Neuronal stem cell (in vitro differentiated cells): ENCODE results near the gene NKD2.

Source experiments
- DNase-seq: peaks from one replicate; pipeline ENCODE4 v3.0.0-alpha.2; 2013; ENCODE audit warnings: low spot score
- H2AFZ ChIP-seq: one replicate; pipeline ENCODE4 v1.6.1; 2013; ENCODE audit warnings: mild to moderate bottlenecking, low read length, inconsistent platforms
- H2AK5ac ChIP-seq: 2 replicates; pipeline ENCODE4 v1.6.1; 2013; ENCODE audit warnings: low read depth, mild to moderate bottlenecking, inconsistent platforms, low read length, moderate library complexity, mixed read lengths
- H2BK120ac ChIP-seq: 2 replicates; pipeline ENCODE4 v1.6.1; 2013; ENCODE audit warnings: low read depth, mild to moderate bottlenecking, inconsistent platforms, low read length, moderate library complexity, mixed read lengths
- H2BK12ac ChIP-seq: one replicate; pipeline ENCODE4 v1.6.1; 2013; ENCODE audit warnings: low read length, inconsistent platforms
- H2BK15ac ChIP-seq: 2 replicates; pipeline ENCODE4 v1.6.1; 2013; ENCODE audit warnings: mild to moderate bottlenecking, low read length, inconsistent platforms, mixed read lengths
- H2BK5ac ChIP-seq: one replicate; pipeline ENCODE4 v1.6.1; 2013; ENCODE audit warnings: inconsistent platforms, mild to moderate bottlenecking, low read length, moderate library complexity
- H3K14ac ChIP-seq: one replicate; pipeline ENCODE4 v1.6.1; 2013; ENCODE audit warnings: low read length, inconsistent platforms
- H3K18ac ChIP-seq: 2 replicates; pipeline ENCODE4 v1.6.1; 2013; ENCODE audit warnings: low read length, inconsistent platforms
- H3K23ac ChIP-seq: 2 replicates; pipeline ENCODE4 v1.6.1; 2013; ENCODE audit warnings: low read depth, mild to moderate bottlenecking, mixed read lengths, low read length, inconsistent platforms; ENCODE audit not compliant: poor library complexity
- H3K27ac ChIP-seq: replicated peaks from 3 replicates; pipeline ENCODE4 v1.5.1; 2013; ENCODE audit warnings: low read length, inconsistent platforms
- H3K27me3 ChIP-seq, 3 experiments: 2 replicates each; pipeline ENCODE4 v1.6.1; 2013; ENCODE audit warnings: low read length in 3 of 3, mild to moderate bottlenecking in 2 of 3, inconsistent platforms in 1 of 3, low read depth in 1 of 3, mixed read lengths in 1 of 3, moderate library complexity in 1 of 3; ENCODE audit not compliant: control insufficient read depth in 3 of 3, insufficient read depth in 3 of 3
- H3K36me3 ChIP-seq, 2 donors: replicated peaks in 1 of 2; 2 replicates each; pipeline ENCODE4 v1.6.1; 2013; ENCODE audit warnings: low read length in 2 of 2; ENCODE audit not compliant: control insufficient read depth in 2 of 2, insufficient read depth in 2 of 2
- H3K4ac ChIP-seq: 2 replicates; pipeline ENCODE4 v1.6.1; 2013; ENCODE audit warnings: inconsistent platforms, mild to moderate bottlenecking, low read length, moderate library complexity
- H3K4me1 ChIP-seq, 2 donors: 1 replicate in 1 of 2; 2 replicates in 1 of 2; pipeline ENCODE4 v1.6.1; 2013; ENCODE audit warnings: low read length in 2 of 2, low read depth in 1 of 2; ENCODE audit not compliant: control insufficient read depth in 2 of 2, insufficient read depth in 1 of 2
- H3K4me2 ChIP-seq: one replicate; pipeline ENCODE4 v1.6.1; 2013; ENCODE audit warnings: mild to moderate bottlenecking, low read length, inconsistent platforms; ENCODE audit not compliant: insufficient read depth, poor library complexity, severe bottlenecking
- H3K4me3 ChIP-seq, 2 donors: 2 replicates each; pipeline ENCODE4 v1.5.1; 2013; ENCODE audit warnings: low read length in 2 of 2, mild to moderate bottlenecking in 2 of 2, inconsistent platforms in 1 of 2, moderate library complexity in 1 of 2
- H3K79me1 ChIP-seq: one replicate; pipeline ENCODE4 v1.6.1; 2013; ENCODE audit warnings: low read depth, mild to moderate bottlenecking, inconsistent platforms, low read length, moderate library complexity
- H3K9ac ChIP-seq: one replicate; pipeline ENCODE4 v1.6.1; 2013; ENCODE audit warnings: mild to moderate bottlenecking, low read depth, low read length, inconsistent platforms; ENCODE audit not compliant: poor library complexity
- H3K9me3 ChIP-seq, 2 donors: replicated peaks in 1 of 2; 2 replicates each; pipeline versions ENCODE3 to v1.6.1; 2013; ENCODE audit warnings: low read length in 2 of 2, mild to moderate bottlenecking in 2 of 2, inconsistent platforms in 1 of 2, low read depth in 1 of 2, mixed read lengths in 1 of 2, moderate library complexity in 1 of 2; ENCODE audit not compliant: control insufficient read depth in 2 of 2, insufficient read depth in 1 of 2
- H4K8ac ChIP-seq: one replicate; pipeline ENCODE4 v1.6.1; 2013; ENCODE audit warnings: low read depth, mild to moderate bottlenecking, inconsistent platforms, low read length, moderate library complexity
- H4K91ac ChIP-seq: one replicate; pipeline ENCODE4 v1.6.1; 2013; ENCODE audit warnings: low read length, low read depth, mild to moderate bottlenecking, inconsistent platforms; ENCODE audit not compliant: poor library complexity
- WGBS, 2 donors: extraction: QIAGEN DNeasy Blood & Tissue Kit; methylation state at CpG; one replicate each; pipeline ENCODE4 v1.1.7; 2013; ENCODE audit warnings: missing lambda C conversion rate in 2 of 2, mixed read lengths in 1 of 2; ENCODE audit not compliant: insufficient read length in 2 of 2, insufficient replicate concordance in 1 of 2; ENCODE audit errors: extremely low coverage in 2 of 2; 5-methylcytosine and 5-hydroxymethylcytosine counted together

Gene NKD2

DNA sequence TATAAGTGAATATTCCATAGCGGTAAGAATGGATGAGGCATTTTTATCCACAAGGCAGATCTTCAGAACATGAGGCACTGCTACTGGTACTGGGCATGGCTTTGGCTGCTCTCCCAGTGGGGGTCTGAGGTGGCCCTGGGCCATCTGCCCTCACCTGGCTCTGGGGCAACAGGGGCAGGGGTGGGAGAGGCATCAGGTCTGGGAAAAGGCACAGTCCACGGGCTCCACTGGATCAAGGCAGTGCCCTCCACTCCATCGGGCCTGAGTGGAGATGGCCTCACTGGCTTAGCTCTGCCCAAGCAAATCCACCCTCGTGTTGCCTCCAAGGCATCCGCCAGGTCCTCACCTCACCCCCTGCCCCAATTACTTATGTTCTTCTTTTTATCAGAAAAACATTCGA lies 10.9 kb upstream of the NKD2 start:
- Histone ChIP-seq H3K23ac (peak overlapping the region; percentile 50), H3K4me1 (peaks cover 6 to 11% of the 10 kb centered on the region in 2 donors), H3K79me1 (no peaks in the 10 kb centered on the region), H2AK5ac (no peak overlapping the region), H2BK15ac (no peak overlapping the region), H3K27me3 (peaks cover 0 to 17% (median 0%) of the 10 kb centered on the region in 3 experiments), H4K8ac (peak overlapping the region; percentile 94), H3K18ac (peak overlapping the region; percentile 48), H3K14ac (no peak overlapping the region), H4K91ac (no peak overlapping the region), H2BK12ac (peak overlapping the region; percentile 59), H2AFZ (no peak overlapping the region), H3K4ac (no peak overlapping the region), H2BK120ac (no peak overlapping the region), H2BK5ac (no peak overlapping the region), H3K36me3 (no peaks in the 10 kb centered on the region), H3K4me2 (no peak overlapping the region), H3K4me3 (no peak overlapping the region), H3K9me3 (no peaks in the 10 kb centered on the region), H3K9ac (no peak overlapping the region), H3K27ac (no peak overlapping the region)
- DNase-seq = no peak
- WGBS, 2 donors = no CpG with 5 or more reads among the region's 6 CpGs

- Histone ChIP-seq H3K79me1 (no peaks in the 10 kb centered on the region), H3K4me3 (no peak overlapping the region), H2BK120ac (no peak overlapping the region), H2BK5ac (no peak overlapping the region), H4K91ac (no peak overlapping the region), H2AK5ac (no peak overlapping the region), H3K4me1 (peaks cover 4 to 11% of the 10 kb centered on the region in 2 donors), H3K4ac (no peak overlapping the region), H3K9me3 (no peaks in the 10 kb centered on the region), H3K27me3 (peaks cover 0 to 19% (median 1%) of the 10 kb centered on the region in 3 experiments), H2BK12ac (no peak overlapping the region), H3K27ac (no peak overlapping the region), H3K9ac (no peak overlapping the region), H2AFZ (no peak overlapping the region), H4K8ac (no peak overlapping the region), H3K18ac (no peak overlapping the region), H3K14ac (no peak overlapping the region), H2BK15ac (no peak overlapping the region), H3K36me3 (no peaks in the 10 kb centered on the region), H3K4me2 (no peak overlapping the region), H3K23ac (no peak overlapping the region)
- no peak for DNase-seq
- WGBS, 2 donors = no CpG with 5 or more reads among the region's 12 CpGs
Observed at GRCh38 chr5:998246-999031, 10.2 kb upstream of the NKD2 start.

DNA sequence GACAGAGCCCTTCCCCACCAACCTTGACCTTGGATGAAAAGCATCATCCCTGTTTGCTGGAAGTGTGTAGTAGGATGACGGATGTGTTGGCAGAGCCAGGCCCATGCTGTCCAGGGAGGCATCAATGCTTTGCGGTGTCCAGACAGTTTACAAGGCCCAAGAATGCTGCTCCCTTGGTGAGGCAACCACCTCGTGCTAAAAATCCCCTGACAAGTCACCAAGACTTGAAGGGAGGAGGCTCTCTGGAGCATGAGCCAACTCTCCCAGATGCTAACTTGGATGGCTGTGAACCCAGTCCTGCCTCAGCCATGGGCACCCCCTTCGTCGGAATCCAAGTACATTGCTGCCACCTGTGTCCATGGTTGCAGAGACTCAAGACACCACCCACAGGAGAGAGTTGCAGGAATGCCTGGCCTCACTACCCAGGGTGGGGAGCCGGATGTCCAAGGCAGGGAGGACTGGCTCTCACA lies 9.5 kb upstream of the NKD2 start:
- no peak overlapping the region for H3K27ac ChIP-seq
- no peak overlapping the region for H2BK120ac ChIP-seq
- no peak overlapping the region for H2AFZ ChIP-seq
- H3K4me3 ChIP-seq = no peak overlapping the region
- H2AK5ac ChIP-seq = no peak overlapping the region
- DNase-seq = no peak
- H3K36me3 ChIP-seq = no peaks in the 10 kb centered on the region
- no peak overlapping the region for H3K23ac ChIP-seq
- no peak overlapping the region for H4K91ac ChIP-seq
- no peak overlapping the region for H3K14ac ChIP-seq
- no peak overlapping the region for H4K8ac ChIP-seq
- H3K18ac ChIP-seq = peak overlapping the region; percentile 13
- H3K27me3 ChIP-seq = peaks cover 0 to 25% (median 7%) of the 10 kb centered on the region in 3 experiments
- no peaks in the 10 kb centered on the region for H3K9me3 ChIP-seq
- H3K4me1 ChIP-seq = peaks cover 8 to 9% of the 10 kb centered on the region in 2 donors
- no peak overlapping the region for H2BK5ac ChIP-seq
- H3K4me2 ChIP-seq = no peak overlapping the region
- no peak overlapping the region for H3K4ac ChIP-seq
- H2BK15ac ChIP-seq = no peak overlapping the region
- WGBS, 2 donors = no CpG with 5 or more reads among the region's 6 CpGs
- H3K79me1 ChIP-seq = no peaks in the 10 kb centered on the region
- no peak overlapping the region for H3K9ac ChIP-seq
- H2BK12ac ChIP-seq = no peak overlapping the region

DNA sequence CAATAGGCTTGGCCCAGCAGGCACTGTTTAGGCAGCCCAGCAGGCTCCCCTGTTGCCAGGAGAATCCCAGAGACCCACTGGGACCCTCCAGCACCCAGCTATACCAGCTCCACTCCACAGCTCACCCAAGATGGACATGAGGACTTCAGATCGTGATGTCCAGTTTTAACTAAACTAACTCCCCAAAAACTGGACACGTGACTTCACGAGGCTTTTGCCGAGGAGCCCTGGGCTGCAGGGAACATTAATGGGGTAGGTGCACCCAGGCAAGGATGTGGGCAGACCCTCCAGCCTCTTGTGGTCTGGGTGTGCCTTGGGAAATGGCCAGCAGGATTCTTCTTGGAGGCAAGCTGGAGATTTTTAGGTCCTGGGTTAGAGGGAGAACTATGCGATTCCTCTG lies 8.9 kb upstream of the NKD2 start:
- H3K27ac ChIP-seq = no peak overlapping the region
- no peak overlapping the region for H4K8ac ChIP-seq
- H3K4me1 ChIP-seq = peaks cover 7 to 12% of the 10 kb centered on the region in 2 donors
- H3K4ac ChIP-seq = no peak overlapping the region
- H3K9ac ChIP-seq = no peak overlapping the region
- no peak for DNase-seq
- no peak overlapping the region for H2BK15ac ChIP-seq
- no peak overlapping the region for H2AFZ ChIP-seq
- no peaks in the 10 kb centered on the region for H3K9me3 ChIP-seq
- no peak overlapping the region for H3K4me3 ChIP-seq
- no peaks in the 10 kb centered on the region for H3K79me1 ChIP-seq
- H3K14ac ChIP-seq = no peak overlapping the region
- peaks cover 0 to 29% (median 12%) of the 10 kb centered on the region in 3 experiments for H3K27me3 ChIP-seq
- no peak overlapping the region for H3K23ac ChIP-seq
- WGBS, 2 donors = no CpG with 5 or more reads among the region's 5 CpGs
- H2BK120ac ChIP-seq = no peak overlapping the region
- no peak overlapping the region for H2BK12ac ChIP-seq
- H4K91ac ChIP-seq = no peak overlapping the region
- H3K36me3 ChIP-seq = no peaks in the 10 kb centered on the region
- no peak overlapping the region for H3K18ac ChIP-seq
- H2BK5ac ChIP-seq = no peak overlapping the region
- H3K4me2 ChIP-seq = no peak overlapping the region
- peak overlapping the region; percentile 65 for H2AK5ac ChIP-seq
